Measurements from ENCODE around the gene SIRT5.

- TF ChIP-seq POLR2A (IDR thresholded peaks at IDR 0.05; ENCODE audit: low read length): no peak
- no peak for TF ChIP-seq ATOH8 (CRISPR knock-in tag; IDR thresholded peaks at IDR 0.05; ENCODE audit: low read depth)
- TF ChIP-seq CHD2 (IDR thresholded peaks at IDR 0.05; ENCODE audit: low read length, partially characterized antibody): no peak
- no peak for TF ChIP-seq E2F6 (IDR thresholded peaks at IDR 0.05; ENCODE audit: borderline replicate concordance, low read depth)
These were observed 85.9 kb downstream of the SIRT5 start for GRCh38 chr6:13660273-13660672.

Measured in A549 (cell line).